Calu3 (cell line): ENCODE measurements around the gene CDC14A. TPM values are rescaled to one million over a fixed set of nuclear protein-coding genes. Genes with fewer than 3 reads are reported as not detected.

ENCODE experiments used
- BruUV-seq: library from RNA; stranded (reverse); fragments of 400-500 nt; replicated peaks from 2 replicates; lab custom pipeline; 2021; lab: Mats Ljungman, UMichigan
- CTCF ChIA-PET: fragments of 300-600 bp; sonication (Branson Sonifier 250); formaldehyde crosslinking; loops from one replicate; lab custom pipeline; 2022; ENCODE audit warnings: antibody characterized with exemption; lab: Charles Lee
- DNase-seq: peaks from one replicate; pipeline ENCODE4 v3.0.0; 2022
- H3K27ac Mint-ChIP-seq: one replicate; pipeline ENCODE4 v1.8.0; 2022; ENCODE audit warnings: mixed read lengths; ENCODE audit not compliant: unreplicated experiment
- H3K27me3 Mint-ChIP-seq: one replicate; pipeline ENCODE4 v1.8.0; 2022; ENCODE audit warnings: mixed read lengths; ENCODE audit not compliant: unreplicated experiment
- H3K36me3 Mint-ChIP-seq: one replicate; pipeline ENCODE4 v1.8.0; 2022; ENCODE audit warnings: mild to moderate bottlenecking, moderate library complexity, mixed read lengths; ENCODE audit not compliant: insufficient read depth, unreplicated experiment
- H3K4me1 Mint-ChIP-seq: one replicate; pipeline ENCODE4 v1.8.0; 2022; ENCODE audit warnings: mild to moderate bottlenecking, low read depth, mixed read lengths; ENCODE audit not compliant: unreplicated experiment
- H3K4me3 Mint-ChIP-seq: one replicate; pipeline ENCODE4 v1.8.0; 2022; ENCODE audit warnings: mild to moderate bottlenecking, low read depth, moderate library complexity, mixed read lengths; ENCODE audit not compliant: unreplicated experiment
- H3K9me3 Mint-ChIP-seq: one replicate; pipeline ENCODE4 v1.8.0; 2022; ENCODE audit warnings: low read depth, mixed read lengths; ENCODE audit not compliant: unreplicated experiment
- CTCF ChIP-seq: fragments of 200-600 bp; IDR thresholded peaks from one replicate; pipeline ENCODE4 v1.8.0; 2022; ENCODE audit warnings: antibody characterized with exemption; ENCODE audit not compliant: unreplicated experiment
- intact Hi-C: fragments of 100-400 bp; cut with micrococcal nuclease; formaldehyde crosslinking; loops from one replicate; pipeline ENCODE4 v1.10.0; 2022; ENCODE audit not compliant: unreplicated experiment
- total RNA-seq: library from RNA; stranded (reverse); gene quantifications from 2 replicates; pipeline ENCODE4 v1.2.3, GENCODE V29; 2022

CDC14A gene
- total RNA-seq, 1 experiment from 2014 or later, result 8.5 TPM

GRCh38 chr1:100462326-100463025, 110.2 kb downstream of the CDC14A start:
- peaks cover 13% of the 10 kb centered on the region for H3K4me1 Mint-ChIP-seq
- no peak overlapping the region for H3K4me3 Mint-ChIP-seq

GRCh38 chr1:100463791-100464424, 111.6 kb downstream of the CDC14A start:
- Mint-ChIP-seq H3K27ac (no peak overlapping the region), H3K9me3 (no peaks in the 10 kb centered on the region), H3K4me3 (no peak overlapping the region), H3K36me3 (no peaks in the 10 kb centered on the region), H3K27me3 (no peaks in the 10 kb centered on the region), H3K4me1 (peaks cover 8% of the 10 kb centered on the region)
- no TSS peak for BruUV-seq
- TF ChIP-seq CTCF, result peak; percentile 20
- DNase-seq, result peak; percentile 24
- intact Hi-C loops, result no loop called here
- CTCF ChIA-PET, result interaction anchor here (1.0 kb wide), 1 partner anchor 405 kb away, joined by 4 read pairs; no protein-coding TSS in a partner anchor

More at GRCh38 chr1:100462326-100463025, 110.2 kb downstream of the CDC14A start:
- Mint-ChIP-seq H3K27me3 (no peaks in the 10 kb centered on the region), H3K9me3 (no peaks in the 10 kb centered on the region), H3K27ac (no peak overlapping the region), H3K36me3 (no peaks in the 10 kb centered on the region)
- CTCF ChIA-PET, result no interaction called here
- intact Hi-C loops, result no loop called here
- no peak for DNase-seq
- no peak for TF ChIP-seq CTCF
- BruUV-seq, result no TSS peak

- Mint-ChIP-seq H3K36me3 (no peaks in the 10 kb centered on the region), H3K4me3 (no peak overlapping the region), H3K4me1 (no peaks in the 10 kb centered on the region), H3K27ac (no peak overlapping the region), H3K27me3 (no peaks in the 10 kb centered on the region), H3K9me3 (no peaks in the 10 kb centered on the region)
- CTCF ChIA-PET, result no interaction called here
- no peak for TF ChIP-seq CTCF
- BruUV-seq, result no TSS peak
- intact Hi-C loops, result no loop called here
- DNase-seq, result no peak
Measured at GRCh38 chr1:100469578-100469977, 117.3 kb downstream of the CDC14A start.

- Mint-ChIP-seq H3K27ac (no peak overlapping the region), H3K27me3 (no peaks in the 10 kb centered on the region), H3K4me1 (no peaks in the 10 kb centered on the region), H3K9me3 (no peaks in the 10 kb centered on the region), H3K4me3 (no peak overlapping the region), H3K36me3 (no peaks in the 10 kb centered on the region)
- no TSS peak for BruUV-seq
- CTCF ChIA-PET, result interaction anchor here (0.6 kb wide), 1 partner anchor 722 kb away, joined by 3 read pairs; no protein-coding TSS in a partner anchor
- no peak for DNase-seq
- TF ChIP-seq CTCF, result no peak
- intact Hi-C loops, result no loop called here
Measured at GRCh38 chr1:100474834-100475233, 122.5 kb downstream of the CDC14A start.
